Measurements from ENCODE around the gene IFT52. TPM values are rescaled to one million over a fixed set of nuclear protein-coding genes. Genes with fewer than 3 reads are reported as not detected.
A peak's percentile ranks its signal among the peaks of the same experiment; 100 is the strongest.
"Not testable (repeated sequence)": the region's sequence is repeated elsewhere in the genome, so short reads cannot be mapped to it uniquely, and the experiment has no call there.

The IFT52 gene
- total RNA-seq, 1 donor from 2014 or later: 19.0 TPM

- Mint-ChIP-seq H3K36me3 (ENCODE audit: low read depth) (peaks cover 12% of the 10 kb centered on the region), H3K27ac (no peak overlapping the region), H3K27me3 (ENCODE audit: low read depth) (no peaks in the 10 kb centered on the region), H3K4me1 (ENCODE audit: low read depth) (no peaks in the 10 kb centered on the region), H3K9me3 (no peaks in the 10 kb centered on the region), H3K4me3 (ENCODE audit: low read depth) (no peak overlapping the region)
- intact Hi-C loops (cut with micrococcal nuclease): no loop called here
- DNase-seq (ENCODE audit: low spot score): no peak
These were observed 15.0 kb downstream of the IFT52 start for GRCh38 chr20:43605715-43606114.

GRCh38 chr20:43607278-43607677 is 16.5 kb downstream of the IFT52 start:
- H3K9me3 Mint-ChIP-seq; H3K4me3 Mint-ChIP-seq (ENCODE audit: low read depth); H3K27me3 Mint-ChIP-seq (ENCODE audit: low read depth); H3K4me1 Mint-ChIP-seq (ENCODE audit: low read depth); DNase-seq (ENCODE audit: low spot score); intact Hi-C loops (cut with micrococcal nuclease); H3K27ac Mint-ChIP-seq: not testable (repeated sequence)
- peaks cover 12% of the 10 kb centered on the region for H3K36me3 Mint-ChIP-seq (ENCODE audit: low read depth)

DNA sequence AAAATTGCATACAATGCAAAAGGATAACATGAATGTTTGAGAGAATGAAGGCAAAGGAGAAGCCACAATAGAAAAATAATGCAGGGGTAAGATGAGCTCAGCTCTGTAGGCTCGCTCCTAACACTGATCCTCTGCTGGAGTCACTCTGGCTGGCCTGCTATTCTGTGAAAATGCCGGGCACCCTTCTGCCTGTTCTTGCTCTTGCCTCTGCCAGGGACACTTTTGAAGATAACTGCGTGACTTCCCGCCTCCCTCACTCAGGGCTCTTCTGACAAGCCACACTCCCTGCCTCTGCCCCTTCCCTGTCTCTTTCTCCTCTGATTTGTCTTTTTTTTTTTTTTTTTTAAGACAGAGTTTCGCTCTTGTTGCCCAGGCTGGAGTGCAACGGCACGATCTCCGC is 40.9 kb downstream of the IFT52 start:
- H3K9me3 Mint-ChIP-seq: no peaks in the 10 kb centered on the region
- DNase-seq (ENCODE audit: low spot score): no peak
- H3K27ac Mint-ChIP-seq: no peak overlapping the region
- no peak overlapping the region for H3K4me3 Mint-ChIP-seq (ENCODE audit: low read depth)
- H3K4me1 Mint-ChIP-seq (ENCODE audit: low read depth): no peaks in the 10 kb centered on the region
- peaks cover 8% of the 10 kb centered on the region for H3K36me3 Mint-ChIP-seq (ENCODE audit: low read depth)
- no peaks in the 10 kb centered on the region for H3K27me3 Mint-ChIP-seq (ENCODE audit: low read depth)
- intact Hi-C loops (cut with micrococcal nuclease): no loop called here

- Mint-ChIP-seq H3K27ac (no peak overlapping the region), H3K27me3 (ENCODE audit: low read depth) (no peaks in the 10 kb centered on the region), H3K4me3 (ENCODE audit: low read depth) (no peak overlapping the region), H3K9me3 (no peaks in the 10 kb centered on the region), H3K36me3 (ENCODE audit: low read depth) (peaks cover 14% of the 10 kb centered on the region), H3K4me1 (ENCODE audit: low read depth) (no peaks in the 10 kb centered on the region)
- no peak for DNase-seq (ENCODE audit: low spot score)
- intact Hi-C loops (cut with micrococcal nuclease): no loop called here
These were observed 45.7 kb downstream of the IFT52 start for GRCh38 chr20:43636429-43636828.

DNA sequence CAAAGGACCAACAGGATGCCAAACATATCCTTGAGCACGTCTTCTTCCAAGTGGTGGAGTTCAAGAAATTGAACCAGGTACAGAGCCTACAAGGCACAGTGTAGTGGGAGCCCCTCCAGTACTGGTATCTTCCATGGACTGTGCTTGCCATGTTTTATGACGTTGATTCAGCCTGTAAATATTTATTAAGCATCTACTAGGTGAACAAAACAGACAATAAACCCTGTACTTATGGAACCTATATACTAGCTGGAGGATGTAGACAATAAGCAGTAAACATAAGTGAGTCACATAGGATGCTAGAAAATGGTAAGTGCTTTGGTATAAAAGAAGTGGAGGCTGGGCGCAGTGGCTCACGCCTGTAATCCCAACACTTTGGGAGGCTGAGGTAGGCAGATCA is 51.8 kb downstream of the IFT52 start:
- no peaks in the 10 kb centered on the region for H3K9me3 Mint-ChIP-seq
- intact Hi-C loops (cut with micrococcal nuclease): no loop called here
- H3K27ac Mint-ChIP-seq: no peak overlapping the region
- H3K4me1 Mint-ChIP-seq (ENCODE audit: low read depth): no peaks in the 10 kb centered on the region
- H3K36me3 Mint-ChIP-seq (ENCODE audit: low read depth): peaks cover 3% of the 10 kb centered on the region
- no peak for DNase-seq (ENCODE audit: low spot score)
- no peaks in the 10 kb centered on the region for H3K27me3 Mint-ChIP-seq (ENCODE audit: low read depth)
- H3K4me3 Mint-ChIP-seq (ENCODE audit: low read depth): no peak overlapping the region

DNA sequence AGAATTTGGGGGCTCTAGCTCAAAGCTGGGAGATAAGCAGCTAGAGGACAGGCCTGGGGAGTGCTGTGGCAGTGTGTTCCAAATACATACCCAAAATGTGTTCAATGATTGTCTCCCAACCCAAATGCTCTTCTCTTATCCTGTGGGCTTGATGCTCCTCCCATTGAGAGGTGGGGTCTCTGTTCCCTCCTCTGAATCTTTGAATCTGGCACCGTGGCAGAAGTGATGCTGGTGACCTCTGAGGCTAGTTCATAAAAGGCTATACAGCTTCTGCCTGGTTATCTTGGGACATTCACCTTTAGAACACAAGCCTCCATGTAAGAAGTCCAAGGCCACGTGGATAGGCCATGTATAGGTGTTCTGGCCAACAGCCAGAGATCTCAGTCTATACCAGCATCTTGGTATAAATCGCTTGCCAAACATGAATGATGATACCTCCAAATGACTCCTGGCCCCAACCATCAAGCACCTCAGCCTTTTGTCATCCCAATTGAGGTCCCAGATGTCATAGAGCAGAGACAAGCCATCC is 60.3 kb downstream of the IFT52 start:
- no peaks in the 10 kb centered on the region for H3K4me1 Mint-ChIP-seq (ENCODE audit: low read depth)
- H3K27me3 Mint-ChIP-seq (ENCODE audit: low read depth): no peaks in the 10 kb centered on the region
- no peaks in the 10 kb centered on the region for H3K36me3 Mint-ChIP-seq (ENCODE audit: low read depth)
- no peaks in the 10 kb centered on the region for H3K9me3 Mint-ChIP-seq
- no peak for DNase-seq (ENCODE audit: low spot score)
- intact Hi-C loops (cut with micrococcal nuclease): no loop called here
- H3K4me3 Mint-ChIP-seq (ENCODE audit: low read depth): no peak overlapping the region
- no peak overlapping the region for H3K27ac Mint-ChIP-seq

GRCh38 chr20:43651650-43652184 is 61.0 kb downstream of the IFT52 start:
- intact Hi-C loops (cut with micrococcal nuclease); H3K9me3 Mint-ChIP-seq; H3K4me1 Mint-ChIP-seq (ENCODE audit: low read depth); H3K27me3 Mint-ChIP-seq (ENCODE audit: low read depth); DNase-seq (ENCODE audit: low spot score); H3K27ac Mint-ChIP-seq; H3K4me3 Mint-ChIP-seq (ENCODE audit: low read depth); H3K36me3 Mint-ChIP-seq (ENCODE audit: low read depth): not testable (repeated sequence)

DNA sequence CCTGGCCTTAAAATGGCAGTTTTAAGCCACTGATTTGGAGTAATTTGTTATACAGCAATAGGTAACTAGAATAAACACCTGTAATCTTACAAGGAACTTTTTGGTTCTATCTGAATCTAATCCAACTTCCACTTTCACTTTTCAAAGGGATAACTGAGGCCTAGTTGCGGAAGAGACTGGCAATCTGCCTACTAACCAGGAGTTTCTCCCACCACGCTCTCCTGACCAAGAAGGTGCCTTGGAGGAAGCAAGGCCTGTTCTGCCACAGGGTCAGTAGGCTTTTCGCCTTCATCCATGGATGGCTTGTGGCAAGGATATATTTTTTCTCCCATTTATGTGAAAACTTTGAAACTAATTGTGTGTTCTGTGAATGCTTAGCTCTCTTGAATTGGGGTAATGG is 63.2 kb downstream of the IFT52 start:
- Mint-ChIP-seq H3K27ac (no peak overlapping the region), H3K27me3 (ENCODE audit: low read depth) (no peaks in the 10 kb centered on the region), H3K9me3 (no peaks in the 10 kb centered on the region), H3K36me3 (ENCODE audit: low read depth) (no peaks in the 10 kb centered on the region), H3K4me3 (ENCODE audit: low read depth) (no peak overlapping the region), H3K4me1 (ENCODE audit: low read depth) (peaks cover 8% of the 10 kb centered on the region)
- intact Hi-C loops (cut with micrococcal nuclease): no loop called here
- DNase-seq (ENCODE audit: low spot score): no peak

GRCh38 chr20:43655176-43655575 is 64.4 kb downstream of the IFT52 start:
- H3K27ac Mint-ChIP-seq; DNase-seq (ENCODE audit: low spot score); intact Hi-C loops (cut with micrococcal nuclease); H3K27me3 Mint-ChIP-seq (ENCODE audit: low read depth); H3K36me3 Mint-ChIP-seq (ENCODE audit: low read depth); H3K9me3 Mint-ChIP-seq; H3K4me1 Mint-ChIP-seq (ENCODE audit: low read depth); H3K4me3 Mint-ChIP-seq (ENCODE audit: low read depth): not testable (repeated sequence)

GRCh38 chr20:43655937-43656336 is 65.2 kb downstream of the IFT52 start:
- Mint-ChIP-seq H3K4me1 (ENCODE audit: low read depth) (peaks cover 8% of the 10 kb centered on the region), H3K27me3 (ENCODE audit: low read depth) (no peaks in the 10 kb centered on the region), H3K4me3 (ENCODE audit: low read depth) (peak overlapping the region; percentile 47), H3K36me3 (ENCODE audit: low read depth) (no peaks in the 10 kb centered on the region), H3K27ac (no peak overlapping the region), H3K9me3 (no peaks in the 10 kb centered on the region)
- DNase-seq (ENCODE audit: low spot score): no peak
- intact Hi-C loops (cut with micrococcal nuclease): no loop called here

DNA sequence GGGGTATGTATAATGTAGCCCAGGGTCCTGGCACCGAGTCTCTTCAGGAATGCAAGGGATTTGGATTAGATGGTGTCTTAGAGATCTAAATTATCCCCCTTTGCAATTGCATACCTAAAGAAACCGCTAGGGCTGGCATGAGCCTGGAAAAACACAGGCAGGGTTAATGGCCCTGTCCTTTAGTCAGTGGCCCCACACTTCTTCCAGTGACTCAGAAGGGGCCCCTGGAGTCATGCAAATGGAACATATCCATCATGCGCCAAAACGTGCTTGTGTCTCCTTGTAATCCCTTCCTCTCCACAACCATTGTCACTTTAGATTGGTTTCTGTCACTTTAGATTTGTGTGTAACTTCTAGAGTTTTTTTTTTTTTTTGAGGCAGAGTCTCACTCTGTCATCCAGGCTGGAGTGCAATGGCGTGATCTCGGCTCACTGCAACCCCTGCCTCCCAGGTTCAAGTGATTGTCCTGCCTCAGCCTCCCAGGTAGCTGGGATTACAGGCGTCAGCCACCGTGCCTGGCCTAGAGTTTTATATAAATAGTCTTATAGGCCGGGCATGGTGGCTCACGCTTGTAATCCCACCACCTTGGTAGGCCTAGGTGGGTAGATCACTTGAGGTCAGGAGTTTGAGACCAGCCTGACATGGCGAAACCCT is 67.5 kb downstream of the IFT52 start:
- Mint-ChIP-seq H3K27me3 (ENCODE audit: low read depth) (no peaks in the 10 kb centered on the region), H3K36me3 (ENCODE audit: low read depth) (no peaks in the 10 kb centered on the region), H3K4me1 (ENCODE audit: low read depth) (peaks cover 8% of the 10 kb centered on the region), H3K4me3 (ENCODE audit: low read depth) (peak overlapping the region; percentile 91), H3K27ac (peak overlapping the region; percentile 92), H3K9me3 (no peaks in the 10 kb centered on the region)
- DNase-seq (ENCODE audit: low spot score): no peak
- intact Hi-C loops (cut with micrococcal nuclease): no loop called here

- Mint-ChIP-seq H3K9me3 (no peaks in the 10 kb centered on the region), H3K27ac (no peak overlapping the region), H3K27me3 (ENCODE audit: low read depth) (no peaks in the 10 kb centered on the region), H3K4me1 (ENCODE audit: low read depth) (peaks cover 8% of the 10 kb centered on the region), H3K4me3 (ENCODE audit: low read depth) (no peak overlapping the region), H3K36me3 (ENCODE audit: low read depth) (no peaks in the 10 kb centered on the region)
- no peak for DNase-seq (ENCODE audit: low spot score)
- intact Hi-C loops (cut with micrococcal nuclease): no loop called here
These were observed 68.1 kb downstream of the IFT52 start for GRCh38 chr20:43658723-43659419.

DNA sequence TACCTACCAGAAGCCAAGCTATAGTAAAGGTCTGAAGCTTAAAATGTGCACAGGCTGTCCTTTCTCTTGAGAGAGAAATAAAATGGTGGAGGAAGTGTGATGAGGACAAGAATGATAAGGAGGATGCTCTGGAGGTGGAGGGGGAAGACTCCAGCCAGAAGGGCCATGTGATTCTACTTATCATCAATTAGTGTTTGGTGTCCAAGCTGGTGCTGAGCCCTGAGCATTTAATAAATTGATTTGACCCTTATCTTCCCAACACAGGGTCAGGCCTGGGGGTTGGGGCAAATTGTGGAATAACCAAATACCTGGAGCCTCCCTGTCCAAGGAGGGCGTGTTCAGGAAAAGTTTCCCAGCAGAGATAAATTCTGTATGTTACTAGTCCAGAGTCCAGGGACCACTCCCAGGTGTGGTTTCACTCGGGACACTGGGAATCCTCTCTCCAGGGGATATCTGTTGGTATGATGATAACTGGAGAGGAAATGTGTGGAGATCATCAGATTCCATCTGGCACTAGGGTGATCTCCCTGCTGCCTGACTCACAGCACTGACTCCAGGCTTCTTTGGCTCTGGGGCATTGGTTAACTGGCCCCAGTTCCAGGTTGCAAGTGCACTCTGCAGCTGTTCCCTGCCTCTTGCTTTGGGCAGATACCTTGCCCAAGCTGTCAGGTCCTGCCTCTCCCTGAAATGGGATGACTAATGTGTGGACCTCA is 72.4 kb downstream of the IFT52 start:
- Mint-ChIP-seq H3K27me3 (ENCODE audit: low read depth) (peaks cover 3% of the 10 kb centered on the region), H3K4me1 (ENCODE audit: low read depth) (peaks cover 2% of the 10 kb centered on the region), H3K36me3 (ENCODE audit: low read depth) (no peaks in the 10 kb centered on the region), H3K4me3 (ENCODE audit: low read depth) (no peak overlapping the region), H3K27ac (no peak overlapping the region), H3K9me3 (no peaks in the 10 kb centered on the region)
- intact Hi-C loops (cut with micrococcal nuclease): no loop called here
- DNase-seq (ENCODE audit: low spot score): no peak
